GM12891 (cell line): ENCODE data around the gene CYTH4.

Experiments
- PAX5 ChIP-seq: IDR thresholded peaks from 2 replicates; pipeline ENCODE4 v1.6.1; 2011; ENCODE audit warnings: low read length, moderate library complexity, mild to moderate bottlenecking; ENCODE audit not compliant: insufficient read depth, severe bottlenecking
- POLR2A ChIP-seq: IDR thresholded peaks from 2 replicates; pipeline ENCODE4 v1.6.1; 2011; ENCODE audit warnings: low read depth, low read length, control low read depth
- POLR2AphosphoS5 ChIP-seq: IDR thresholded peaks from 2 replicates; pipeline ENCODE4 v1.6.1; 2011; ENCODE audit warnings: low read depth, low read length, control low read depth
- TAF1 ChIP-seq: IDR thresholded peaks from 2 replicates; pipeline ENCODE4 v1.6.1; 2011; ENCODE audit warnings: low read depth, low read length, control low read depth

DNA sequence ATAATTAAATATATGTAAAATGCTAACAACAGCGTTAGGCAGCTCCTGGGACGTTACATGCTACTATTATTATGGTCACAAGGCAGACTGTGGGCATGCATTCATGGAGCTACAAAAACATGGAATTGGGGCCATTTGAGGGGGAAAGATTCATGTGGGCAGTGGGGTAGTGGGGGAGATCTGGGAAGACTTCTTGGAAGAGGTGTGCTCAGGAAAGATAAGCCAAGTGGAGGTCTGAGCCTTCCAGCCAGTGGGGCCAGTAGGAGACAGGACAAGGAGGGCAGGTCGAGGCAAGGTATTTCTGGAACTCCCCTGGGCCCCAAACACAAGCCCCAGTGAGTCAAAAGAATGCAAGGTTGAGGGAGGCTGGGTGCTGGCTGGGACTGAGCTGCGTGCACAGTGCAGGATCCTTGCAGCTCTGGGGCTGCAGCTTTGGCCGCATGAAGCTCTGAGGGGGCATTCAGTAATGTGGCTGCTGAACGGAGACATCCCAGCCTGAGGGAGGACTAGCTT is 35.4 kb downstream of the CYTH4 start:
- TF ChIP-seq POLR2A (no peak), TAF1 (no peak), PAX5 (no peak), POLR2AphosphoS5 (no peak)
